CD4-positive, alpha-beta T cell treated with Interleukin-15 for 4 hours (primary cell): ENCODE results near the gene CFAP57.

Source experiments
- DNase-seq: peaks from one replicate; pipeline ENCODE4 v3.0.0-alpha.2; 2020; ENCODE audit warnings: low spot score

Gene CFAP57

GRCh38 chr1:43277116-43277876, 105.2 kb downstream of the CFAP57 start:
- no peak for DNase-seq

GRCh38 chr1:43279161-43279560, 107.0 kb downstream of the CFAP57 start:
- DNase-seq: no peak

GRCh38 chr1:43279666-43280065, 107.5 kb downstream of the CFAP57 start:
- no peak for DNase-seq

- DNase-seq: no peak
These were observed 108.6 kb downstream of the CFAP57 start for GRCh38 chr1:43280692-43281091.

- no peak for DNase-seq
These were observed 110.4 kb downstream of the CFAP57 start for GRCh38 chr1:43282220-43283195.

GRCh38 chr1:43284065-43284464, 111.9 kb downstream of the CFAP57 start:
- no peak for DNase-seq

- no peak for DNase-seq
These were observed 112.5 kb downstream of the CFAP57 start for GRCh38 chr1:43284546-43285110.

- no peak for DNase-seq
These were observed 113.3 kb downstream of the CFAP57 start, which contains the start of gene C1orf210 for GRCh38 chr1:43285269-43285990. TSS of gene C1orf210 (minus strand) at chr1:43285581. CDS start at chr1:43283270, 2,311 bp downstream.

- DNase-seq: no peak
These were observed 114.0 kb downstream of the CFAP57 start for GRCh38 chr1:43286115-43286514.

GRCh38 chr1:43286533-43286932, 114.4 kb downstream of the CFAP57 start:
- no peak for DNase-seq

- DNase-seq: no peak
These were observed 116.1 kb downstream of the CFAP57 start for GRCh38 chr1:43288058-43288784.

- no peak for DNase-seq
These were observed 116.9 kb downstream of the CFAP57 start for GRCh38 chr1:43288785-43289706.

GRCh38 chr1:43292216-43292615, 120.1 kb downstream of the CFAP57 start:
- no peak for DNase-seq

- no peak for DNase-seq
These were observed 120.5 kb downstream of the CFAP57 start for GRCh38 chr1:43292679-43293078.

GRCh38 chr1:43293176-43293575, 121.0 kb downstream of the CFAP57 start:
- no peak for DNase-seq

GRCh38 chr1:43293896-43294760, 122.0 kb downstream of the CFAP57 start:
- DNase-seq: no peak

GRCh38 chr1:43294761-43295160, 122.6 kb downstream of the CFAP57 start:
- no peak for DNase-seq

GRCh38 chr1:43296207-43296606, 124.1 kb downstream of the CFAP57 start:
- no peak for DNase-seq

- no peak for DNase-seq
These were observed 125.9 kb downstream of the CFAP57 start for GRCh38 chr1:43298055-43298454.
